ENCODE data around the gene CFAP69. TPM values are rescaled to one million over a fixed set of nuclear protein-coding genes. Genes with fewer than 3 reads are reported as not detected.
"Not testable (repeated sequence)": the region's sequence is repeated elsewhere in the genome, so short reads cannot be mapped to it uniquely, and the experiment has no call there.

The CFAP69 gene
- total and polyA plus RNA-seq, 4 donors: 1.8 to 18.7 (median 13.6) TPM

- DNase-seq (no peak), ATAC-seq (ENCODE audit: low FRiP score) (no peak)
- Histone ChIP-seq H3K4me1 (ENCODE audit: control insufficient read depth in 1 of 2, insufficient read depth in 2 of 2, low read length in 2 of 2) (no peaks in the 10 kb centered on the region), H3K4me3 (ENCODE audit: low read length in 2 of 2) (no peak overlapping the region), H3K9me3 (ENCODE audit: control insufficient read depth, low read length) (no peaks in the 10 kb centered on the region), H3K36me3 (ENCODE audit: control insufficient read depth in 1 of 2, insufficient read depth in 2 of 2, low read length in 1 of 2) (no peaks in the 10 kb centered on the region), H3K27me3 (ENCODE audit: control insufficient read depth in 1 of 2, insufficient read depth in 2 of 2, low read length in 1 of 2) (no peaks in the 10 kb centered on the region), H3K27ac (ENCODE audit: low read depth in 1 of 2, low read length in 2 of 2) (no peak overlapping the region)
- WGBS, 2 donors: 83 to 86% methylated on average over 4 of the region's 4 CpGs
- intact Hi-C loops (cut with DNase I): loop anchor here in 1 of 2 donors (5.0 kb wide), 1 partner anchor 197 kb away; the partner anchor contains the start of gene STEAP1
Measured at GRCh38 chr7:90349305-90349704, 104.3 kb downstream of the CFAP69 start.

GRCh38 chr7:90350032-90350431 is 105.1 kb downstream of the CFAP69 start:
- not testable (repeated sequence) for H3K4me3 ChIP-seq (ENCODE audit: low read length in 2 of 2)
- intact Hi-C loops (cut with DNase I): loop anchor here in 1 of 2 donors (10.0 kb wide), 1 partner anchor 1055 kb away; no protein-coding TSS in a partner anchor
- WGBS, 2 donors: 95 to 96% methylated on average over 3 of the region's 3 CpGs

GRCh38 chr7:90351987-90352386 is 107.0 kb downstream of the CFAP69 start:
- DNase-seq (no peak), ATAC-seq (ENCODE audit: low FRiP score) (no peak)
- no peak overlapping the region for H3K27ac ChIP-seq (ENCODE audit: low read depth in 1 of 2, low read length in 2 of 2)
- no peaks in the 10 kb centered on the region for H3K4me1 ChIP-seq (ENCODE audit: control insufficient read depth in 1 of 2, insufficient read depth in 2 of 2, low read length in 2 of 2)
- intact Hi-C loops (cut with DNase I): loop anchor here in 1 of 2 donors (10.0 kb wide), 1 partner anchor 1053 kb away; no protein-coding TSS in a partner anchor
- H3K27me3 ChIP-seq (ENCODE audit: control insufficient read depth in 1 of 2, insufficient read depth in 2 of 2, low read length in 1 of 2): no peaks in the 10 kb centered on the region
- H3K36me3 ChIP-seq (ENCODE audit: control insufficient read depth in 1 of 2, insufficient read depth in 2 of 2, low read length in 1 of 2): peaks cover 0 to 5% of the 10 kb centered on the region in 2 donors
- no peaks in the 10 kb centered on the region for H3K9me3 ChIP-seq (ENCODE audit: control insufficient read depth, low read length)
- H3K4me3 ChIP-seq (ENCODE audit: low read length in 2 of 2): no peak overlapping the region

More at GRCh38 chr7:90350032-90350431, 105.1 kb downstream of the CFAP69 start:
- not testable (repeated sequence) for H3K4me1 ChIP-seq (ENCODE audit: control insufficient read depth in 1 of 2, insufficient read depth in 2 of 2, low read length in 2 of 2); ATAC-seq (ENCODE audit: low FRiP score); H3K36me3 ChIP-seq (ENCODE audit: control insufficient read depth in 1 of 2, insufficient read depth in 2 of 2, low read length in 1 of 2); H3K9me3 ChIP-seq (ENCODE audit: control insufficient read depth, low read length); H3K27ac ChIP-seq (ENCODE audit: low read depth in 1 of 2, low read length in 2 of 2); DNase-seq; H3K27me3 ChIP-seq (ENCODE audit: control insufficient read depth in 1 of 2, insufficient read depth in 2 of 2, low read length in 1 of 2)

Other genes starting within 250 kb of the CFAP69 start
- gene STEAP1, start 90.7 kb upstream of the CFAP69 start, total RNA-seq: 10 to 100 TPM; 31.7 to 41.1 TPM
- 10 to 100 TPM in 1 of 2 donors, 1 to 10 TPM in 1; 7.8 to 33.5 TPM for gene STEAP1, start 90.7 kb upstream of the CFAP69 start, polyA plus RNA-seq
- gene STEAP2, start 33.4 kb upstream of the CFAP69 start, total RNA-seq: 10 to 100 TPM; 36.2 to 73.2 TPM
- 10 to 100 TPM in 1 of 2 donors, 1 to 10 TPM in 1; 3.1 to 18.2 TPM for gene STEAP2, start 33.4 kb upstream of the CFAP69 start, polyA plus RNA-seq
- gene FAM237B, start 76.1 kb downstream of the CFAP69 start, total RNA-seq: not detected
- not detected for gene FAM237B, start 76.1 kb downstream of the CFAP69 start, polyA plus RNA-seq
- 10 to 100 TPM; 18.2 to 24.6 TPM for gene GTPBP10, start 101.5 kb downstream of the CFAP69 start, total RNA-seq
- 10 to 100 TPM in 1 of 2 donors, 1 to 10 TPM in 1; 5.3 to 13.2 TPM for gene GTPBP10, start 101.5 kb downstream of the CFAP69 start, polyA plus RNA-seq
- gene CLDN12, start 158.3 kb downstream of the CFAP69 start, total RNA-seq: 10 to 100 TPM; 29.0 to 35.1 TPM
- 10 to 100 TPM in 1 of 2 donors, 1 to 10 TPM in 1; 8.4 to 20.4 TPM for gene CLDN12, start 158.3 kb downstream of the CFAP69 start, polyA plus RNA-seq
- not detected for gene PTTG1IP2, start 224.5 kb downstream of the CFAP69 start, total RNA-seq
- not detected for gene PTTG1IP2, start 224.5 kb downstream of the CFAP69 start, polyA plus RNA-seq

Data from aorta (tissue), 5 donors.